Measurements from ENCODE around the gene DCC. TPM values are rescaled to one million over a fixed set of nuclear protein-coding genes. Genes with fewer than 3 reads are reported as not detected.
A peak's percentile ranks its signal among the peaks of the same experiment; 100 is the strongest.

Gene DCC
- total RNA-seq, 1 experiment from 2014 or later: not detected

- Mint-ChIP-seq H3K36me3 (ENCODE audit: insufficient read depth, unreplicated experiment) (no peaks in the 10 kb centered on the region), H3K27me3 (ENCODE audit: insufficient read depth, unreplicated experiment) (no peaks in the 10 kb centered on the region), H3K4me3 (ENCODE audit: unreplicated experiment) (no peak overlapping the region), H3K4me1 (ENCODE audit: insufficient read depth, unreplicated experiment) (peaks cover 5% of the 10 kb centered on the region), H3K9me3 (ENCODE audit: unreplicated experiment) (peaks cover 7% of the 10 kb centered on the region), H3K27ac (ENCODE audit: low read depth, unreplicated experiment) (no peak overlapping the region)
- intact Hi-C loops (cut with micrococcal nuclease): no loop called here
- TF ChIP-seq, protein P1, sequence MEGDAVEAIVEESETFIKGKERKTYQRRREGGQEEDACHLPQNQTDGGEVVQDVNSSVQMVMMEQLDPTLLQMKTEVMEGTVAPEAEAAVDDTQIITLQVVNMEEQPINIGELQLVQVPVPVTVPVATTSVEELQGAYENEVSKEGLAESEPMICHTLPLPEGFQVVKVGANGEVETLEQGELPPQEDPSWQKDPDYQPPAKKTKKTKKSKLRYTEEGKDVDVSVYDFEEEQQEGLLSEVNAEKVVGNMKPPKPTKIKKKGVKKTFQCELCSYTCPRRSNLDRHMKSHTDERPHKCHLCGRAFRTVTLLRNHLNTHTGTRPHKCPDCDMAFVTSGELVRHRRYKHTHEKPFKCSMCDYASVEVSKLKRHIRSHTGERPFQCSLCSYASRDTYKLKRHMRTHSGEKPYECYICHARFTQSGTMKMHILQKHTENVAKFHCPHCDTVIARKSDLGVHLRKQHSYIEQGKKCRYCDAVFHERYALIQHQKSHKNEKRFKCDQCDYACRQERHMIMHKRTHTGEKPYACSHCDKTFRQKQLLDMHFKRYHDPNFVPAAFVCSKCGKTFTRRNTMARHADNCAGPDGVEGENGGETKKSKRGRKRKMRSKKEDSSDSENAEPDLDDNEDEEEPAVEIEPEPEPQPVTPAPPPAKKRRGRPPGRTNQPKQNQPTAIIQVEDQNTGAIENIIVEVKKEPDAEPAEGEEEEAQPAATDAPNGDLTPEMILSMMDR (IDR thresholded peaks at IDR 0.05; ENCODE audit: unreplicated experiment): no peak
- POLR2A ChIA-PET: no interaction called here
- CTCF ChIA-PET: no interaction called here
- no TSS peak for BruUV-seq (replicated peaks)
- DNase-seq (ENCODE audit: unreplicated experiment): peak; percentile 60
These were observed 1194.7 kb downstream of the DCC start for GRCh38 chr18:53534695-53535094.

DNA sequence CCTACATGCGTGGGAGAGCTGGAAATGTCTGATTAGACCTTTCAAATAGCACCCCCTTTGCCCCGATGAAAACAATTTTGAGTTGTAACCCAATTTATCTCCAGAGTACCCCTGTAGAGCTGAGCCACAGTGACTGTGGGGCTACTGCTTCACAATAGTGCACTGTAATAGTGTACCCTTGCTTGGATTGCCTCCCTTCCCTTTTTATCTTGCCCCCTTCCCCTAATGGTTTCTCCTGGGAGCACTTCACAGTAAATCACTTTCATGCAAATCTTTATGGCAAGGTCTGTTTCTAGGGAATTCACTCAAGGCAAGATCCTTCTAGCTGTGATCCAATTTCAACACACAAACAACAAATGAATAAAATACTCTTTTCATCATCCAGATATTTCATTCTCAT, 1196.9 kb downstream of the DCC start:
- TF ChIP-seq, protein P1 (IDR thresholded peaks at IDR 0.05; ENCODE audit: unreplicated experiment): no peak
- POLR2A ChIA-PET: no interaction called here
- Mint-ChIP-seq H3K36me3 (ENCODE audit: insufficient read depth, unreplicated experiment) (no peaks in the 10 kb centered on the region), H3K27me3 (ENCODE audit: insufficient read depth, unreplicated experiment) (no peaks in the 10 kb centered on the region), H3K4me1 (ENCODE audit: insufficient read depth, unreplicated experiment) (peaks cover 7% of the 10 kb centered on the region), H3K9me3 (ENCODE audit: unreplicated experiment) (peaks cover 7% of the 10 kb centered on the region), H3K27ac (ENCODE audit: low read depth, unreplicated experiment) (no peak overlapping the region), H3K4me3 (ENCODE audit: unreplicated experiment) (no peak overlapping the region)
- CTCF ChIA-PET: interaction anchor here (1.0 kb wide), 1 partner anchor 31 kb away, joined by 4 read pairs; no protein-coding TSS in a partner anchor
- no TSS peak for BruUV-seq (replicated peaks)
- no peak for DNase-seq (ENCODE audit: unreplicated experiment)
- intact Hi-C loops (cut with micrococcal nuclease): no loop called here

GRCh38 chr18:53541924-53542323, 1201.9 kb downstream of the DCC start:
- no TSS peak for BruUV-seq (replicated peaks)
- peaks cover 8% of the 10 kb centered on the region for H3K9me3 Mint-ChIP-seq (ENCODE audit: unreplicated experiment)
- no peak for DNase-seq (ENCODE audit: unreplicated experiment)
- H3K36me3 Mint-ChIP-seq (ENCODE audit: insufficient read depth, unreplicated experiment): no peaks in the 10 kb centered on the region
- ChIA-PET CTCF (interaction anchor here (0.5 kb wide), 1 partner anchor 8 kb away, joined by 3 read pairs; no protein-coding TSS in a partner anchor), POLR2A (no interaction called here)
- no peaks in the 10 kb centered on the region for H3K27me3 Mint-ChIP-seq (ENCODE audit: insufficient read depth, unreplicated experiment)
- peaks cover 20% of the 10 kb centered on the region for H3K4me1 Mint-ChIP-seq (ENCODE audit: insufficient read depth, unreplicated experiment)
- no peak overlapping the region for H3K27ac Mint-ChIP-seq (ENCODE audit: low read depth, unreplicated experiment)
- intact Hi-C loops (cut with micrococcal nuclease): no loop called here
- TF ChIP-seq, protein P1 (IDR thresholded peaks at IDR 0.05; ENCODE audit: unreplicated experiment): no peak
- no peak overlapping the region for H3K4me3 Mint-ChIP-seq (ENCODE audit: unreplicated experiment)

GRCh38 chr18:53543711-53544110, 1203.7 kb downstream of the DCC start:
- H3K27ac Mint-ChIP-seq (ENCODE audit: low read depth, unreplicated experiment): no peak overlapping the region

More at GRCh38 chr18:53543711-53544110, 1203.7 kb downstream of the DCC start:
- Mint-ChIP-seq H3K9me3 (ENCODE audit: unreplicated experiment) (peaks cover 8% of the 10 kb centered on the region), H3K4me1 (ENCODE audit: insufficient read depth, unreplicated experiment) (peaks cover 20% of the 10 kb centered on the region), H3K27me3 (ENCODE audit: insufficient read depth, unreplicated experiment) (no peaks in the 10 kb centered on the region), H3K4me3 (ENCODE audit: unreplicated experiment) (peak overlapping the region; percentile 16), H3K36me3 (ENCODE audit: insufficient read depth, unreplicated experiment) (no peaks in the 10 kb centered on the region)
- no TSS peak for BruUV-seq (replicated peaks)
- intact Hi-C loops (cut with micrococcal nuclease): no loop called here
- no peak for DNase-seq (ENCODE audit: unreplicated experiment)
- TF ChIP-seq, protein P1 (IDR thresholded peaks at IDR 0.05; ENCODE audit: unreplicated experiment): no peak
- ChIA-PET CTCF (no interaction called here), POLR2A (no interaction called here)

All from MCF 10A (cell line).